Hepatocyte (in vitro differentiated cells): ENCODE data around the gene KRT86. TPM values are rescaled to one million over a fixed set of nuclear protein-coding genes. Genes with fewer than 3 reads are reported as not detected.

Source experiments
- DNase-seq: peaks from one replicate; pipeline ENCODE4 v3.0.0-alpha.2; 2016; ENCODE audit warnings: low spot score
- H2AFZ ChIP-seq: fragments of 200-600 bp; sonication (generic); 2 replicates; pipeline ENCODE4 v1.6.0; 2016; ENCODE audit warnings: antibody characterized with exemption, mild to moderate bottlenecking
- H3K27ac ChIP-seq: fragments of 200-600 bp; sonication (generic); 2 replicates; pipeline ENCODE4 v1.5.1; 2016; ENCODE audit warnings: mild to moderate bottlenecking
- H3K27me3 ChIP-seq: fragments of 200-600 bp; sonication (generic); 2 replicates; pipeline ENCODE4 v1.6.1; 2016
- H3K36me3 ChIP-seq: fragments of 200-600 bp; sonication (generic); replicated peaks from 2 replicates; pipeline ENCODE4 v1.5.1; 2016; ENCODE audit warnings: low read depth; ENCODE audit not compliant: insufficient read depth
- H3K4me1 ChIP-seq: fragments of 200-600 bp; sonication (generic); 2 replicates; pipeline ENCODE4 v1.5.1; 2016; ENCODE audit warnings: mild to moderate bottlenecking, moderate library complexity; ENCODE audit not compliant: insufficient read depth
- H3K4me2 ChIP-seq: fragments of 200-600 bp; sonication (generic); 2 replicates; pipeline ENCODE4 v1.6.0; 2016
- H3K4me3 ChIP-seq: fragments of 200-600 bp; sonication (generic); 2 replicates; pipeline ENCODE4 v1.5.1; 2016; ENCODE audit warnings: mild to moderate bottlenecking
- H3K79me2 ChIP-seq: fragments of 200-600 bp; sonication (generic); 2 replicates; pipeline ENCODE4 v1.6.0; 2017; ENCODE audit warnings: mild to moderate bottlenecking
- H3K9me2 ChIP-seq: fragments of 200-600 bp; sonication (generic); replicated peaks from 2 replicates; pipeline ENCODE4 v1.6.0; 2017; ENCODE audit warnings: mild to moderate bottlenecking; ENCODE audit not compliant: insufficient read depth
- H3K9me3 ChIP-seq: fragments of 200-600 bp; sonication (generic); 2 replicates; pipeline ENCODE4 v1.5.1; 2016; ENCODE audit warnings: low read depth, mild to moderate bottlenecking
- H4K20me1 ChIP-seq: fragments of 200-600 bp; sonication (generic); 2 replicates; pipeline ENCODE4 v1.6.0; 2016; ENCODE audit warnings: mild to moderate bottlenecking; ENCODE audit not compliant: insufficient read depth, poor library complexity, severe bottlenecking
- CTCF ChIP-seq: fragments of 200-600 bp; sonication (generic); IDR thresholded peaks from 2 replicates; pipeline ENCODE4 v1.5.1; 2016; ENCODE audit warnings: antibody characterized with exemption, mild to moderate bottlenecking; ENCODE audit not compliant: poor library complexity
- EZH2 ChIP-seq: fragments of 200-600 bp; sonication (generic); IDR thresholded peaks from 2 replicates; pipeline ENCODE4 v1.6.1; 2016; ENCODE audit warnings: antibody characterized with exemption, mild to moderate bottlenecking, borderline replicate concordance
- EZH2phosphoT487 ChIP-seq: fragments of 200-600 bp; sonication (generic); IDR thresholded peaks from one replicate; pipeline ENCODE4 v1.6.1; 2018; ENCODE audit warnings: antibody characterized with exemption, mild to moderate bottlenecking, low read depth, moderate library complexity; ENCODE audit not compliant: unreplicated experiment, severe bottlenecking
- WGBS: methylation state at CpG from one replicate; pipeline ENCODE4 v1.1.6; 2016; ENCODE audit warnings: low lambda C conversion rate; ENCODE audit errors: missing lambda C conversion rate; 5-methylcytosine and 5-hydroxymethylcytosine counted together
- polyA plus RNA-seq: library from polyadenylated mRNA; unstranded; fragments of >200 nt; fragmentation: Nextera tagmentation; extraction: Ambion mirVana; gene quantifications from 2 replicates; pipeline ENCODE4 v1.2.1, GENCODE V29; 2016
- total RNA-seq: library from RNA; depleted of rRNA; stranded (reverse); fragments of >200 nt; gene quantifications from 2 replicates; pipeline ENCODE4 v1.2.3, GENCODE V29; 2014

Gene KRT86
- total and polyA plus RNA-seq, 2 experiments from 2014 or later, result 0.40 TPM; not detected in 1

- Histone ChIP-seq H3K4me1 (no peaks in the 10 kb centered on the region), H3K27ac (no peak within 1 kb of the TSS), H3K9me3 (no peaks in the 10 kb centered on the region), H3K4me3 (no peak within 1 kb of the TSS), H3K4me2 (no peak within 1 kb of the TSS), H3K79me2 (no peaks in the 10 kb centered on the region), H3K36me3 (no peaks in the 10 kb centered on the region), H3K27me3 (peaks cover 6% of the 10 kb centered on the region), H2AFZ (no peak within 1 kb of the TSS), H4K20me1 (no peaks in the 10 kb centered on the region), H3K9me2 (no peaks in the 10 kb centered on the region)
- no peak for DNase-seq
- no peak for TF ChIP-seq EZH2phosphoT487
- no peak for TF ChIP-seq EZH2
- TF ChIP-seq CTCF, result no peak
- 77% methylated on average over 20 of the region's 32 CpGs for whole genome bisulfite sequencing
These were observed 17.0 kb downstream of the KRT86 start, which contains the start of gene KRT81 for GRCh38 chr12:52291267-52291935. TSS of gene KRT81 (minus strand) at chr12:52291534. CDS start at chr12:52291465, 69 bp downstream.

- H2AFZ ChIP-seq, result no peak overlapping the region
- H3K9me3 ChIP-seq, result no peaks in the 10 kb centered on the region
- H3K4me2 ChIP-seq, result no peak overlapping the region
- no peaks in the 10 kb centered on the region for H3K4me1 ChIP-seq
- H3K79me2 ChIP-seq, result no peaks in the 10 kb centered on the region
- H4K20me1 ChIP-seq, result no peaks in the 10 kb centered on the region
- no peaks in the 10 kb centered on the region for H3K9me2 ChIP-seq
- H3K36me3 ChIP-seq, result no peaks in the 10 kb centered on the region
- H3K27ac ChIP-seq, result no peak overlapping the region
- no peak for DNase-seq
- no peak overlapping the region for H3K4me3 ChIP-seq
- H3K27me3 ChIP-seq, result peaks cover 18% of the 10 kb centered on the region
- 88% methylated on average over 1 of the region's 1 CpG for WGBS
- no peak for TF ChIP-seq EZH2
- no peak for TF ChIP-seq EZH2phosphoT487
- TF ChIP-seq CTCF, result no peak
These were observed 19.5 kb downstream of the KRT86 start for GRCh38 chr12:52293926-52294325.

- DNase-seq, result no peak
- H3K27ac ChIP-seq, result no peak overlapping the region
- no peaks in the 10 kb centered on the region for H3K9me3 ChIP-seq
- no peaks in the 10 kb centered on the region for H3K9me2 ChIP-seq
- no peaks in the 10 kb centered on the region for H4K20me1 ChIP-seq
- no peaks in the 10 kb centered on the region for H3K79me2 ChIP-seq
- WGBS, result 57% methylated on average over 1 of the region's 1 CpG
- no peaks in the 10 kb centered on the region for H3K4me1 ChIP-seq
- no peak overlapping the region for H3K4me2 ChIP-seq
- no peaks in the 10 kb centered on the region for H3K36me3 ChIP-seq
- peaks cover 18% of the 10 kb centered on the region for H3K27me3 ChIP-seq
- no peak overlapping the region for H3K4me3 ChIP-seq
- TF ChIP-seq EZH2phosphoT487 (no peak), CTCF (no peak), EZH2 (no peak)
- no peak overlapping the region for H2AFZ ChIP-seq
These were observed 20.4 kb downstream of the KRT86 start for GRCh38 chr12:52294803-52295202.
